Keratinocyte (primary cell): ENCODE data around the gene NT5C1A. TPM values are rescaled to one million over a fixed set of nuclear protein-coding genes. Genes with fewer than 3 reads are reported as not detected.

Experiments
- DNase-seq: peaks from one replicate; pipeline ENCODE4 v3.0.0-alpha.2; 2011; ENCODE audit warnings: low read depth, missing footprints, low spot score
- FAIRE-seq: peaks from 2 replicates; lab custom pipeline; 2011; peaks lifted over from hg19 to GRCh38; lab: Jason Lieb, UNC
- H2AFZ ChIP-seq: 2 replicates; pipeline ENCODE4 v1.6.0; 2012; ENCODE audit warnings: low read length, control low read depth, inconsistent platforms; ENCODE audit not compliant: control insufficient read depth
- H3K27ac ChIP-seq: 2 replicates; pipeline ENCODE4 v1.5.1; 2011; ENCODE audit warnings: low read length; ENCODE audit not compliant: control insufficient read depth, insufficient read depth
- H3K27me3 ChIP-seq: 3 replicates; pipeline ENCODE4 v1.6.0; 2011; ENCODE audit warnings: low read length; ENCODE audit not compliant: control insufficient read depth, insufficient read depth; ENCODE audit errors: extremely low read depth
- H3K36me3 ChIP-seq, 2 experiments: 2 replicates in 1 of 2; 3 replicates in 1 of 2; pipeline ENCODE4 v1.5.1; 2011; ENCODE audit warnings: low read length in 2 of 2, mild to moderate bottlenecking in 1 of 2; ENCODE audit not compliant: control insufficient read depth in 2 of 2, insufficient read depth in 2 of 2; ENCODE audit errors: extremely low read depth in 1 of 2
- H3K4me1 ChIP-seq: 3 replicates; pipeline ENCODE4 v1.5.1; 2011; ENCODE audit warnings: low read length; ENCODE audit not compliant: control insufficient read depth, insufficient read depth; ENCODE audit errors: extremely low read depth
- H3K4me2 ChIP-seq: 3 replicates; pipeline ENCODE4 v1.6.0; 2011; ENCODE audit warnings: low read depth, low read length; ENCODE audit not compliant: control insufficient read depth, insufficient read depth; ENCODE audit errors: extremely low read depth
- H3K4me3 ChIP-seq, 3 experiments: fragments of 200-600 bp in 1 of 3; sonication (generic) in 1 of 3; 2 replicates in 2 of 3; 3 replicates in 1 of 3; pipeline ENCODE4 v1.5.1; 2011 to 2016; ENCODE audit warnings: low read length in 3 of 3, mild to moderate bottlenecking in 3 of 3, control low read depth in 2 of 3, inconsistent platforms in 1 of 3, low read depth in 1 of 3, mixed read lengths in 1 of 3, mixed run types in 1 of 3, moderate library complexity in 1 of 3; ENCODE audit not compliant: control insufficient read depth in 2 of 3, insufficient read depth in 2 of 3; ENCODE audit errors: extremely low read depth in 1 of 3
- H3K79me2 ChIP-seq: 2 replicates; pipeline ENCODE4 v1.6.0; 2012; ENCODE audit warnings: low read length; ENCODE audit not compliant: control insufficient read depth, insufficient read depth
- H3K9ac ChIP-seq: 3 replicates; pipeline ENCODE4 v1.6.0; 2011; ENCODE audit warnings: low read length; ENCODE audit not compliant: control insufficient read depth, insufficient read depth; ENCODE audit errors: extremely low read depth
- H3K9me1 ChIP-seq: 3 replicates; pipeline ENCODE4 v1.6.0; 2011; ENCODE audit warnings: low read length; ENCODE audit not compliant: control insufficient read depth, insufficient read depth; ENCODE audit errors: extremely low read depth
- H3K9me3 ChIP-seq: 2 replicates; pipeline ENCODE4 v1.5.1; 2012; ENCODE audit warnings: low read depth, low read length; ENCODE audit not compliant: control insufficient read depth
- H4K20me1 ChIP-seq: 3 replicates; pipeline ENCODE4 v1.6.0; 2011; ENCODE audit warnings: low read length; ENCODE audit not compliant: control insufficient read depth, insufficient read depth; ENCODE audit errors: extremely low read depth
- CTCF ChIP-seq, 3 experiments: IDR thresholded peaks in 1 of 3; conservative IDR thresholded peaks in 1 of 3; optimal IDR thresholded peaks in 1 of 3; 2 replicates in 2 of 3; 3 replicates in 1 of 3; pipeline versions ENCODE3 to v1.5.1; 2011; ENCODE audit warnings: low read length in 3 of 3, mild to moderate bottlenecking in 3 of 3, moderate library complexity in 2 of 3, control low read depth in 1 of 3, inconsistent platforms in 1 of 3; ENCODE audit not compliant: insufficient read depth in 2 of 3; ENCODE audit errors: extremely low read depth in 1 of 3
- EZH2 ChIP-seq: IDR thresholded peaks from one replicate; pipeline ENCODE4 v1.6.1; 2012; ENCODE audit warnings: inconsistent platforms, mild to moderate bottlenecking, low read length, moderate library complexity
- dilution Hi-C: fragments of 300-500 bp; cut with MboI; formaldehyde crosslinking; loops from one replicate; pipeline ENCODE4 v1.7.0; 2020; ENCODE audit warnings: low sequenced_read_pairs; ENCODE audit not compliant: extremely low pct_ligation_motif_present
- polyA plus RNA-seq, 5 experiments: library from polyadenylated mRNA; depleted of rRNA in 3 of 5; stranded (reverse) in 3 of 5; stranded (forward) in 1 of 5; unstranded in 1 of 5; fragments of >200 nt; gene quantifications; 1 replicate in 1 of 5; 2 replicates in 3 of 5; 3 replicates in 1 of 5; pipeline versions ENCODE4 v1.2.1 to v1.2.3, GENCODE V29; 2011 to 2012; ENCODE audit warnings: missing spikeins in 2 of 5, low read depth in 1 of 5, low replicate concordance in 1 of 5

The NT5C1A gene
- polyA plus RNA-seq, 1 donor (not counting 4 experiments of a cell fraction or from before 2014, with no cell fraction given), result not detected

GRCh38 chr1:39683591-39684312, 11.8 kb upstream of the NT5C1A start:
- Histone ChIP-seq H3K36me3 (no peaks in the 10 kb centered on the region), H3K4me2 (no peak overlapping the region), H3K27ac (no peak overlapping the region), H3K27me3 (peaks cover 59% of the 10 kb centered on the region), H3K9ac (no peak overlapping the region), H3K79me2 (no peaks in the 10 kb centered on the region), H3K9me1 (no peaks in the 10 kb centered on the region), H3K4me1 (no peaks in the 10 kb centered on the region), H4K20me1 (no peaks in the 10 kb centered on the region), H3K4me3 (no peak overlapping the region), H2AFZ (no peak overlapping the region), H3K9me3 (no peaks in the 10 kb centered on the region)
- FAIRE-seq (no peak), DNase-seq (no peak)
- no peak for TF ChIP-seq CTCF (optimal IDR thresholded peaks at IDR 0.05 in 1 of 3, IDR thresholded peaks at IDR 0.05 in 1 of 3, conservative IDR thresholded peaks at IDR 0.05 in 1 of 3; ENCODE audit: extremely low read depth in 1 of 3, insufficient read depth in 2 of 3, low read length in 3 of 3)
- peak; percentile 32 for TF ChIP-seq EZH2
- dilution Hi-C loops, result no loop called here

- Histone ChIP-seq H2AFZ (no peak overlapping the region), H3K27me3 (peaks cover 50% of the 10 kb centered on the region), H3K79me2 (no peaks in the 10 kb centered on the region), H3K9me3 (no peaks in the 10 kb centered on the region), H4K20me1 (peaks cover 2% of the 10 kb centered on the region), H3K9me1 (no peaks in the 10 kb centered on the region), H3K9ac (no peak overlapping the region), H3K36me3 (no peaks in the 10 kb centered on the region), H3K4me1 (no peaks in the 10 kb centered on the region), H3K4me2 (no peak overlapping the region), H3K27ac (no peak overlapping the region), H3K4me3 (no peak overlapping the region)
- dilution Hi-C loops, result no loop called here
- TF ChIP-seq EZH2, result no peak
- no peak for TF ChIP-seq CTCF (optimal IDR thresholded peaks at IDR 0.05 in 1 of 3, IDR thresholded peaks at IDR 0.05 in 1 of 3, conservative IDR thresholded peaks at IDR 0.05 in 1 of 3; ENCODE audit: extremely low read depth in 1 of 3, insufficient read depth in 2 of 3, low read length in 3 of 3)
- no peak for DNase-seq
- FAIRE-seq, result no peak
Observed at GRCh38 chr1:39681999-39682398, 10.1 kb upstream of the NT5C1A start.
